Natural killer cell (primary cell): ENCODE data around the gene ZNF277. TPM values are rescaled to one million over a fixed set of nuclear protein-coding genes. Genes with fewer than 3 reads are reported as not detected.

Experiments
- ATAC-seq, 3 donors: fragments of 150-1000 bp in 2 of 3; fragments of 200-7000 bp in 1 of 3; cut with Tn5 transposase; 1 replicate in 1 of 3; 2 replicates in 2 of 3; pipeline ENCODE4 v1.10.0; 2021; ENCODE audit warnings: mild to moderate bottlenecking in 2 of 3, moderate library complexity in 2 of 3
- DNase-seq, 2 donors: peaks; one replicate each; pipeline versions ENCODE4 v3.0.0 to v3.0.0-alpha.2; 2013 to 2021; ENCODE audit warnings: mixed read lengths in 1 of 2
- H3K27ac ChIP-seq: one replicate; pipeline ENCODE4 v1.5.1; 2013; ENCODE audit warnings: mild to moderate bottlenecking, low read length
- H3K27me3 ChIP-seq: one replicate; pipeline ENCODE4 v1.6.1; 2013; ENCODE audit warnings: low read length; ENCODE audit not compliant: control insufficient read depth, insufficient read depth
- H3K36me3 ChIP-seq: one replicate; pipeline ENCODE4 v1.6.1; 2013; ENCODE audit warnings: low read length; ENCODE audit not compliant: control insufficient read depth, insufficient read depth
- H3K4me1 ChIP-seq: one replicate; pipeline ENCODE4 v1.6.1; 2013; ENCODE audit warnings: low read length; ENCODE audit not compliant: control insufficient read depth, insufficient read depth
- H3K4me3 ChIP-seq: one replicate; pipeline ENCODE4 v1.5.1; 2013; ENCODE audit warnings: low read length
- H3K9me3 ChIP-seq: one replicate; pipeline ENCODE4 v1.6.1; 2013; ENCODE audit warnings: low read length; ENCODE audit not compliant: control insufficient read depth, insufficient read depth
- H3K27ac Mint-ChIP-seq, 2 donors: one replicate each; pipeline ENCODE4 v1.8.0; 2022; ENCODE audit warnings: mild to moderate bottlenecking in 2 of 2, mixed read lengths in 2 of 2, moderate library complexity in 1 of 2
- H3K27me3 Mint-ChIP-seq, 2 donors: one replicate each; pipeline ENCODE4 v1.8.0; 2022; ENCODE audit warnings: low read depth in 2 of 2, mixed read lengths in 2 of 2
- H3K36me3 Mint-ChIP-seq: one replicate; pipeline ENCODE4 v1.8.0; 2022; ENCODE audit warnings: mixed read lengths
- H3K4me1 Mint-ChIP-seq, 2 donors: one replicate each; pipeline ENCODE4 v1.8.0; 2022; ENCODE audit warnings: mixed read lengths in 2 of 2
- H3K4me3 Mint-ChIP-seq: one replicate; pipeline ENCODE4 v1.8.0; 2022; ENCODE audit warnings: mild to moderate bottlenecking, moderate library complexity, mixed read lengths
- H3K9me3 Mint-ChIP-seq, 2 donors: one replicate each; pipeline ENCODE4 v1.8.0; 2022; ENCODE audit warnings: mixed read lengths in 2 of 2
- CTCF ChIP-seq: fragments of 200-600 bp; IDR thresholded peaks from one replicate; pipeline ENCODE4 v1.8.0; 2022; ENCODE audit warnings: antibody characterized with exemption
- WGBS: methylation state at CpG from one replicate; pipeline ENCODE4 v1.1.7; 2013; ENCODE audit warnings: missing lambda C conversion rate; ENCODE audit not compliant: insufficient coverage; 5-methylcytosine and 5-hydroxymethylcytosine counted together
- intact Hi-C: fragments of 100-400 bp; cut with micrococcal nuclease; formaldehyde crosslinking; loops from one replicate; pipeline ENCODE4 v1.14.2; 2022
- total RNA-seq, 4 donors: library from RNA; stranded (reverse); fragments of 120-200 nt in 1 of 4; gene quantifications; one replicate each; pipeline versions ENCODE4 v1.2.3 to v1.2.4, GENCODE V29; 2013 to 2022

ZNF277 gene
- total RNA-seq, 3 donors from 2014 or later (not counting 1 experiment from before 2014, with no cell fraction given), result 13.0 to 20.8 (median 16.7) TPM

GRCh38 chr7:112168915-112169314 lies 37.6 kb upstream of the ZNF277 start:
- ATAC-seq (no peak), DNase-seq (no peak)
- H3K9me3 Mint-ChIP-seq, result no peaks in the 10 kb centered on the region
- H3K4me3 Mint-ChIP-seq, result no peak overlapping the region
- H3K36me3 Mint-ChIP-seq, result no peaks in the 10 kb centered on the region
- Histone ChIP-seq H3K27ac (no peak overlapping the region), H3K4me3 (no peak overlapping the region), H3K4me1 (no peaks in the 10 kb centered on the region), H3K36me3 (no peaks in the 10 kb centered on the region), H3K9me3 (no peaks in the 10 kb centered on the region), H3K27me3 (no peaks in the 10 kb centered on the region)
- H3K27ac Mint-ChIP-seq, result no peak overlapping the region
- H3K4me1 Mint-ChIP-seq, result no peaks in the 10 kb centered on the region
- H3K27me3 Mint-ChIP-seq, result peaks cover 4 to 23% of the 10 kb centered on the region in 2 donors
- intact Hi-C loops, result no loop called here
- 90% methylated on average over 2 of the region's 2 CpGs for WGBS
- no peak for TF ChIP-seq CTCF

GRCh38 chr7:112171673-112172072 lies 34.8 kb upstream of the ZNF277 start:
- Mint-ChIP-seq H3K4me3 (no peak overlapping the region), H3K4me1 (no peaks in the 10 kb centered on the region), H3K9me3 (no peaks in the 10 kb centered on the region), H3K36me3 (no peaks in the 10 kb centered on the region), H3K27me3 (peaks cover 8 to 38% of the 10 kb centered on the region in 2 donors), H3K27ac (no peak overlapping the region)
- intact Hi-C loops, result no loop called here
- WGBS, result 78% methylated on average over 1 of the region's 1 CpG
- H3K9me3 ChIP-seq, result no peaks in the 10 kb centered on the region
- H3K4me3 ChIP-seq, result no peak overlapping the region
- H3K27me3 ChIP-seq, result no peaks in the 10 kb centered on the region
- no peaks in the 10 kb centered on the region for H3K4me1 ChIP-seq
- ATAC-seq (no peak), DNase-seq (no peak)
- H3K36me3 ChIP-seq, result no peaks in the 10 kb centered on the region
- H3K27ac ChIP-seq, result no peak overlapping the region
- TF ChIP-seq CTCF, result no peak

- Mint-ChIP-seq H3K36me3 (no peaks in the 10 kb centered on the region), H3K4me1 (no peaks in the 10 kb centered on the region), H3K4me3 (no peak overlapping the region), H3K27me3 (peaks cover 12 to 49% of the 10 kb centered on the region in 2 donors), H3K9me3 (no peaks in the 10 kb centered on the region), H3K27ac (no peak overlapping the region)
- DNase-seq, result no peak
- Histone ChIP-seq H3K4me1 (no peaks in the 10 kb centered on the region), H3K27ac (no peak overlapping the region), H3K4me3 (no peak overlapping the region), H3K27me3 (peaks cover 2% of the 10 kb centered on the region), H3K9me3 (no peaks in the 10 kb centered on the region), H3K36me3 (no peaks in the 10 kb centered on the region)
- no peak for TF ChIP-seq CTCF
- intact Hi-C loops, result no loop called here
- no peak for ATAC-seq
- WGBS, result 89% methylated on average over 6 of the region's 8 CpGs
These were observed 33.5 kb upstream of the ZNF277 start for GRCh38 chr7:112172870-112173567.

- H3K9me3 Mint-ChIP-seq, result no peaks in the 10 kb centered on the region
- no peak overlapping the region for H3K27ac Mint-ChIP-seq
- Histone ChIP-seq H3K4me1 (no peaks in the 10 kb centered on the region), H3K27ac (no peak overlapping the region), H3K27me3 (peaks cover 5% of the 10 kb centered on the region), H3K9me3 (no peaks in the 10 kb centered on the region), H3K4me3 (no peak overlapping the region), H3K36me3 (no peaks in the 10 kb centered on the region)
- WGBS, result 79% methylated on average over 4 of the region's 4 CpGs
- H3K27me3 Mint-ChIP-seq, result peaks cover 13 to 53% of the 10 kb centered on the region in 2 donors
- no peaks in the 10 kb centered on the region for H3K4me1 Mint-ChIP-seq
- intact Hi-C loops, result no loop called here
- DNase-seq (no peak), ATAC-seq (no peak)
- no peak for TF ChIP-seq CTCF
- H3K36me3 Mint-ChIP-seq, result no peaks in the 10 kb centered on the region
- no peak overlapping the region for H3K4me3 Mint-ChIP-seq
These were observed 33.0 kb upstream of the ZNF277 start for GRCh38 chr7:112173568-112173905.
